ENCODE data around the gene DES. TPM values are rescaled to one million over a fixed set of nuclear protein-coding genes. Genes with fewer than 3 reads are reported as not detected.
A peak's percentile ranks its signal among the peaks of the same experiment; 100 is the strongest.

The DES gene
- total RNA-seq, 1 experiment from 2014 or later = not detected

DNA sequence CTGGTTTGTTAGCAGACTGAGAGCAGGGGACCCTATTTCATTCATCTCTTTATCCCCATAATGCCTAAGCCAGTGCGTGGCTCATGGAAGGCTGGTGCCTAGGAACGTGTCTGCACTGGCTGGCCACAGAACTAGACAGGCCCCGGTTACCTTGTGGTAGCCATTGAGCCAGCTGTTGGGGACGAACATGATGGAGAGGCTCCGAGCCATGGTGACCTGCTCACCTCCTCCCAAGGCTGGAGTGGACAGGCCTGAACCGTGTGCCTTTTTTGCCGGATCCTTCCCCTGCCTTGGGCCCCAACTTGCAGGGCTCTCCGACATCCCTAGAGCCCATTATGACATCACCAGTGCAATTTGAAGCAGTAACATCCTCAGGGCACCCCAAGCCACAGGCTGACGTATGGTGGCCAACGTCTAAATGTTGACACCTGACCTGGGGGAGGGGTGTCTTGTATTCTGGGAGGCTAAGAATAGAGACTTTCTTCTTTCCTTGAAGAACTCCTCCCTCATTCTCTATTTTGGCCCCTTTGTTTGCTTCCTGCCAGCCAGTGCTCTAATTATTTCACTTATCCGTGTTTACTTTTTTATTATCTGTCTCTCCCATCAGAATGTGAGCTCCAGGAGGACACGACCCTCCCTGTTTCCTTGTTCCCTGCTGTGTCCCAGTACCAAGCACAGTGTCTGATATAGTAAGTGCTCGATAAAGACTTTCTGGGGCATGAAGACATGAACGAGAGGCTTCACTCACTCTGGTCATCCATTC lies 18.3 kb upstream of the DES start:
- intact Hi-C loops (cut with micrococcal nuclease; ENCODE audit: unreplicated experiment) = loop anchor here (1.0 kb wide), 1 partner anchor 12 kb away; no protein-coding TSS in a partner anchor
- H3K4me3 Mint-ChIP-seq (ENCODE audit: unreplicated experiment) = peak overlapping the region; percentile 1

DNA sequence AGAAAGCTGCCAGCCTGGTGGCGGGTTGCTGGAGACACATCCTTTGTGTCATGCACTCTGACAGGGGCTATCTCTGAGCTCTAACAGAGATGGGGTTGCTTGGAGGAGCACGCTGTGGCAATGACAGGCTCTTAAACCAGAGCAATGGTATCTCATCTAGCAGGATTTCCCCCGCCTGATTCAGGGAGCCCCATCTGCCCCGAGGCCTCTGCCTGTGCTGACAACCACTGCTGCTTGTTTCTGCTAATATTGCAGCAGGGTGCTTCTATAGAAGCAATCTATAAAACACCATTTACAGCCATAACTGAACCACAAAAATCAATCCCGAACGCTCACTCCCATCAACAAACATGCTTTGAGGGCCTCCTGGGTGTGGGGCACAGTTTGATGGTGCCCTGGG lies 17.6 kb upstream of the DES start:
- Histone ChIP-seq H3K36me3 (ENCODE audit: control insufficient read depth, insufficient read depth, low read length) (no peaks in the 10 kb centered on the region), H3K9me3 (no peaks in the 10 kb centered on the region), H3K4me3 (ENCODE audit: low read depth, low read length) (no peak overlapping the region), H3K4me1 (peaks cover 28% of the 10 kb centered on the region), H3K27me3 (replicated peaks; ENCODE audit: control insufficient read depth, insufficient read depth, low read length) (no peaks in the 10 kb centered on the region)
- Mint-ChIP-seq H3K4me1 (ENCODE audit: low read depth, unreplicated experiment) (peaks cover 22% of the 10 kb centered on the region), H3K4me3 (ENCODE audit: unreplicated experiment) (peak overlapping the region; percentile 1), H3K27me3 (ENCODE audit: insufficient read depth, unreplicated experiment) (no peaks in the 10 kb centered on the region), H3K36me3 (ENCODE audit: insufficient read depth, unreplicated experiment) (no peaks in the 10 kb centered on the region), H3K9me3 (ENCODE audit: unreplicated experiment) (no peaks in the 10 kb centered on the region), H3K27ac (ENCODE audit: unreplicated experiment) (peak overlapping the region; percentile 24)
- intact Hi-C loops (cut with micrococcal nuclease; ENCODE audit: unreplicated experiment) = no loop called here
- BruUV-seq (replicated peaks) = no TSS peak
- TF ChIP-seq, protein P1, sequence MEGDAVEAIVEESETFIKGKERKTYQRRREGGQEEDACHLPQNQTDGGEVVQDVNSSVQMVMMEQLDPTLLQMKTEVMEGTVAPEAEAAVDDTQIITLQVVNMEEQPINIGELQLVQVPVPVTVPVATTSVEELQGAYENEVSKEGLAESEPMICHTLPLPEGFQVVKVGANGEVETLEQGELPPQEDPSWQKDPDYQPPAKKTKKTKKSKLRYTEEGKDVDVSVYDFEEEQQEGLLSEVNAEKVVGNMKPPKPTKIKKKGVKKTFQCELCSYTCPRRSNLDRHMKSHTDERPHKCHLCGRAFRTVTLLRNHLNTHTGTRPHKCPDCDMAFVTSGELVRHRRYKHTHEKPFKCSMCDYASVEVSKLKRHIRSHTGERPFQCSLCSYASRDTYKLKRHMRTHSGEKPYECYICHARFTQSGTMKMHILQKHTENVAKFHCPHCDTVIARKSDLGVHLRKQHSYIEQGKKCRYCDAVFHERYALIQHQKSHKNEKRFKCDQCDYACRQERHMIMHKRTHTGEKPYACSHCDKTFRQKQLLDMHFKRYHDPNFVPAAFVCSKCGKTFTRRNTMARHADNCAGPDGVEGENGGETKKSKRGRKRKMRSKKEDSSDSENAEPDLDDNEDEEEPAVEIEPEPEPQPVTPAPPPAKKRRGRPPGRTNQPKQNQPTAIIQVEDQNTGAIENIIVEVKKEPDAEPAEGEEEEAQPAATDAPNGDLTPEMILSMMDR (IDR thresholded peaks at IDR 0.05; ENCODE audit: insufficient read depth in 1 of 2, low read depth in 1 of 2, low read length in 1 of 2, severe bottlenecking in 1 of 2, unreplicated experiment in 1 of 2) = no peak
- CTCF ChIA-PET = interaction anchor here (0.6 kb wide), 1 partner anchor 41 kb away, joined by 7 read pairs; no protein-coding TSS in a partner anchor
- no peak for DNase-seq
- POLR2A ChIA-PET = no interaction called here

More for the DNA sequence above, 18.3 kb upstream of the DES start:
- POLR2A ChIA-PET = no interaction called here
- BruUV-seq (replicated peaks) = no TSS peak
- CTCF ChIA-PET = interaction anchor here (0.6 to 1.2 kb wide), 2 partner anchors 42 to 43 kb away, joined by 5 to 7 read pairs; no protein-coding TSS in a partner anchor
- peak overlapping the region; percentile 24 for H3K27ac Mint-ChIP-seq (ENCODE audit: unreplicated experiment)
- Histone ChIP-seq H3K4me1 (peaks cover 28% of the 10 kb centered on the region), H3K9me3 (no peaks in the 10 kb centered on the region), H3K4me3 (ENCODE audit: low read depth, low read length) (no peak overlapping the region), H3K27me3 (replicated peaks; ENCODE audit: control insufficient read depth, insufficient read depth, low read length) (no peaks in the 10 kb centered on the region), H3K36me3 (ENCODE audit: control insufficient read depth, insufficient read depth, low read length) (no peaks in the 10 kb centered on the region)
- no peaks in the 10 kb centered on the region for H3K27me3 Mint-ChIP-seq (ENCODE audit: insufficient read depth, unreplicated experiment)
- H3K4me1 Mint-ChIP-seq (ENCODE audit: low read depth, unreplicated experiment) = peaks cover 22% of the 10 kb centered on the region
- no peak for DNase-seq
- TF ChIP-seq, protein P1 (IDR thresholded peaks at IDR 0.05; ENCODE audit: insufficient read depth in 1 of 2, low read depth in 1 of 2, low read length in 1 of 2, severe bottlenecking in 1 of 2, unreplicated experiment in 1 of 2) = no peak
- H3K36me3 Mint-ChIP-seq (ENCODE audit: insufficient read depth, unreplicated experiment) = no peaks in the 10 kb centered on the region
- no peaks in the 10 kb centered on the region for H3K9me3 Mint-ChIP-seq (ENCODE audit: unreplicated experiment)

DNA sequence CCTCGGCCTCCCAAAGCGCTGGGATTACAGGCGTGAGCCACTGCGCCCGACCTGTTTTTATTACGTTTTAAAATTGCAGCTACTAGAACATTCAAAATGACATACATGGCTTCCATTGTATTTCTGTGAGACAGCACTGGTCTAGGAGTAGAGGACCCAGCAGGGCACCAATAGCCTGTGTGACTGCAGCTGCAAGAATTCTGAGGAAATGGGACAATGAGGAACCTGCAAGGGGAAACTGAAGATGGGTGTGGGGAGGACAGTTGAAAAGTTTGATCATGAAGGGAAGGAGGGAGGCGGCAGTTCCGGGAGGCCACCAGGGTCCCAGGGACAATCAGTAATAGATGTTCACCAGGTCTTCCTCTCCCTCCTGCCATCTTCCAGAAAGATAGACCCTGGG lies 16.6 kb upstream of the DES start:
- CTCF ChIA-PET = interaction anchor here (0.8 to 3.8 kb wide), 5 partner anchors 13 to 124 kb away, joined by 3 to 25 read pairs (median 4); partner anchors contain the start of gene DNPEP

More for the DNA sequence above, 16.6 kb upstream of the DES start:
- H3K36me3 ChIP-seq (ENCODE audit: control insufficient read depth, insufficient read depth, low read length) = no peaks in the 10 kb centered on the region
- peaks cover 22% of the 10 kb centered on the region for H3K4me1 Mint-ChIP-seq (ENCODE audit: low read depth, unreplicated experiment)
- TF ChIP-seq, protein P1 (IDR thresholded peaks at IDR 0.05; ENCODE audit: insufficient read depth in 1 of 2, low read depth in 1 of 2, low read length in 1 of 2, severe bottlenecking in 1 of 2, unreplicated experiment in 1 of 2) = no peak
- no peaks in the 10 kb centered on the region for H3K36me3 Mint-ChIP-seq (ENCODE audit: insufficient read depth, unreplicated experiment)
- POLR2A ChIA-PET = no interaction called here
- H3K9me3 Mint-ChIP-seq (ENCODE audit: unreplicated experiment) = no peaks in the 10 kb centered on the region
- BruUV-seq (replicated peaks) = no TSS peak
- no peak overlapping the region for H3K4me3 Mint-ChIP-seq (ENCODE audit: unreplicated experiment)
- no peak overlapping the region for H3K4me3 ChIP-seq (ENCODE audit: low read depth, low read length)
- no peaks in the 10 kb centered on the region for H3K27me3 ChIP-seq (replicated peaks; ENCODE audit: control insufficient read depth, insufficient read depth, low read length)
- peaks cover 28% of the 10 kb centered on the region for H3K4me1 ChIP-seq
- intact Hi-C loops (cut with micrococcal nuclease; ENCODE audit: unreplicated experiment) = no loop called here
- no peaks in the 10 kb centered on the region for H3K9me3 ChIP-seq
- H3K27ac Mint-ChIP-seq (ENCODE audit: unreplicated experiment) = no peak overlapping the region
- H3K27me3 Mint-ChIP-seq (ENCODE audit: insufficient read depth, unreplicated experiment) = no peaks in the 10 kb centered on the region
- no peak for DNase-seq
